ENCODE measurements around the gene RAB20. TPM values are rescaled to one million over a fixed set of nuclear protein-coding genes. Genes with fewer than 3 reads are reported as not detected.

Gene RAB20
- polyA plus RNA-seq, 1 donor from 2014 or later = not detected

GRCh38 chr13:110575322-110576069 is 14.0 kb upstream of the RAB20 start:
- Histone ChIP-seq H3K4me3 (ENCODE audit: low read length) (no peak overlapping the region), H3K9me3 (ENCODE audit: low read length) (no peaks in the 10 kb centered on the region), H4K20me1 (ENCODE audit: insufficient read depth) (no peaks in the 10 kb centered on the region), H3K4me2 (ENCODE audit: low read length) (no peak overlapping the region), H3K9me2 (ENCODE audit: insufficient read depth, low read length) (no peaks in the 10 kb centered on the region), H3K27me3 (ENCODE audit: insufficient read depth, low read depth, low read length) (no peaks in the 10 kb centered on the region), H3K9ac (ENCODE audit: low read length) (no peak overlapping the region), H3F3A (ENCODE audit: insufficient read depth, low read length, poor library complexity, severe bottlenecking) (no peaks in the 10 kb centered on the region), H3K79me2 (replicated peaks; ENCODE audit: insufficient read depth, low read length) (no peaks in the 10 kb centered on the region), H3K27ac (ENCODE audit: low read length) (no peak overlapping the region), H3K36me3 (ENCODE audit: insufficient read depth, low read length) (no peaks in the 10 kb centered on the region), H2AFZ (ENCODE audit: low read depth, low read length) (no peak overlapping the region)
- TF ChIP-seq TAF1 (IDR thresholded peaks at IDR 0.05; ENCODE audit: low read depth) = no peak

GRCh38 chr13:110574161-110574560 is 12.6 kb upstream of the RAB20 start:
- H3K27ac ChIP-seq (ENCODE audit: low read length) = no peak overlapping the region

More at GRCh38 chr13:110574161-110574560, 12.6 kb upstream of the RAB20 start:
- Histone ChIP-seq H3K4me2 (ENCODE audit: low read length) (no peak overlapping the region), H3K9ac (ENCODE audit: low read length) (no peak overlapping the region), H3K27me3 (ENCODE audit: insufficient read depth, low read depth, low read length) (no peaks in the 10 kb centered on the region), H3K4me3 (ENCODE audit: low read length) (no peak overlapping the region), H3K36me3 (ENCODE audit: insufficient read depth, low read length) (no peaks in the 10 kb centered on the region), H3K79me2 (replicated peaks; ENCODE audit: insufficient read depth, low read length) (no peaks in the 10 kb centered on the region), H4K20me1 (ENCODE audit: insufficient read depth) (no peaks in the 10 kb centered on the region), H2AFZ (ENCODE audit: low read depth, low read length) (no peak overlapping the region), H3K9me3 (ENCODE audit: low read length) (no peaks in the 10 kb centered on the region), H3K9me2 (ENCODE audit: insufficient read depth, low read length) (no peaks in the 10 kb centered on the region), H3F3A (ENCODE audit: insufficient read depth, low read length, poor library complexity, severe bottlenecking) (no peaks in the 10 kb centered on the region)
- TF ChIP-seq TAF1 (IDR thresholded peaks at IDR 0.05; ENCODE audit: low read depth) (no peak), EP300 (conservative IDR thresholded peaks at IDR 0.05; ENCODE audit: poor library complexity, severe bottlenecking) (no peak), RAD21 (conservative IDR thresholded peaks at IDR 0.05) (no peak), EZH2 (IDR thresholded peaks at IDR 0.05; ENCODE audit: borderline replicate concordance, insufficient read depth, low read length, poor library complexity, severe bottlenecking) (no peak), SMC3 (conservative IDR thresholded peaks at IDR 0.05; ENCODE audit: poor library complexity) (no peak), POLR2AphosphoS5 (IDR thresholded peaks at IDR 0.05) (no peak), MXI1 (conservative IDR thresholded peaks at IDR 0.05; ENCODE audit: poor library complexity, severe bottlenecking) (no peak)
- TF ChIP-seq, protein P1, sequence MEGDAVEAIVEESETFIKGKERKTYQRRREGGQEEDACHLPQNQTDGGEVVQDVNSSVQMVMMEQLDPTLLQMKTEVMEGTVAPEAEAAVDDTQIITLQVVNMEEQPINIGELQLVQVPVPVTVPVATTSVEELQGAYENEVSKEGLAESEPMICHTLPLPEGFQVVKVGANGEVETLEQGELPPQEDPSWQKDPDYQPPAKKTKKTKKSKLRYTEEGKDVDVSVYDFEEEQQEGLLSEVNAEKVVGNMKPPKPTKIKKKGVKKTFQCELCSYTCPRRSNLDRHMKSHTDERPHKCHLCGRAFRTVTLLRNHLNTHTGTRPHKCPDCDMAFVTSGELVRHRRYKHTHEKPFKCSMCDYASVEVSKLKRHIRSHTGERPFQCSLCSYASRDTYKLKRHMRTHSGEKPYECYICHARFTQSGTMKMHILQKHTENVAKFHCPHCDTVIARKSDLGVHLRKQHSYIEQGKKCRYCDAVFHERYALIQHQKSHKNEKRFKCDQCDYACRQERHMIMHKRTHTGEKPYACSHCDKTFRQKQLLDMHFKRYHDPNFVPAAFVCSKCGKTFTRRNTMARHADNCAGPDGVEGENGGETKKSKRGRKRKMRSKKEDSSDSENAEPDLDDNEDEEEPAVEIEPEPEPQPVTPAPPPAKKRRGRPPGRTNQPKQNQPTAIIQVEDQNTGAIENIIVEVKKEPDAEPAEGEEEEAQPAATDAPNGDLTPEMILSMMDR (IDR thresholded peaks at IDR 0.05; ENCODE audit: poor library complexity, severe bottlenecking) = no peak
- TF ChIP-seq, protein P2, sequence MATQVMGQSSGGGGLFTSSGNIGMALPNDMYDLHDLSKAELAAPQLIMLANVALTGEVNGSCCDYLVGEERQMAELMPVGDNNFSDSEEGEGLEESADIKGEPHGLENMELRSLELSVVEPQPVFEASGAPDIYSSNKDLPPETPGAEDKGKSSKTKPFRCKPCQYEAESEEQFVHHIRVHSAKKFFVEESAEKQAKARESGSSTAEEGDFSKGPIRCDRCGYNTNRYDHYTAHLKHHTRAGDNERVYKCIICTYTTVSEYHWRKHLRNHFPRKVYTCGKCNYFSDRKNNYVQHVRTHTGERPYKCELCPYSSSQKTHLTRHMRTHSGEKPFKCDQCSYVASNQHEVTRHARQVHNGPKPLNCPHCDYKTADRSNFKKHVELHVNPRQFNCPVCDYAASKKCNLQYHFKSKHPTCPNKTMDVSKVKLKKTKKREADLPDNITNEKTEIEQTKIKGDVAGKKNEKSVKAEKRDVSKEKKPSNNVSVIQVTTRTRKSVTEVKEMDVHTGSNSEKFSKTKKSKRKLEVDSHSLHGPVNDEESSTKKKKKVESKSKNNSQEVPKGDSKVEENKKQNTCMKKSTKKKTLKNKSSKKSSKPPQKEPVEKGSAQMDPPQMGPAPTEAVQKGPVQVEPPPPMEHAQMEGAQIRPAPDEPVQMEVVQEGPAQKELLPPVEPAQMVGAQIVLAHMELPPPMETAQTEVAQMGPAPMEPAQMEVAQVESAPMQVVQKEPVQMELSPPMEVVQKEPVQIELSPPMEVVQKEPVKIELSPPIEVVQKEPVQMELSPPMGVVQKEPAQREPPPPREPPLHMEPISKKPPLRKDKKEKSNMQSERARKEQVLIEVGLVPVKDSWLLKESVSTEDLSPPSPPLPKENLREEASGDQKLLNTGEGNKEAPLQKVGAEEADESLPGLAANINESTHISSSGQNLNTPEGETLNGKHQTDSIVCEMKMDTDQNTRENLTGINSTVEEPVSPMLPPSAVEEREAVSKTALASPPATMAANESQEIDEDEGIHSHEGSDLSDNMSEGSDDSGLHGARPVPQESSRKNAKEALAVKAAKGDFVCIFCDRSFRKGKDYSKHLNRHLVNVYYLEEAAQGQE (IDR thresholded peaks at IDR 0.05; ENCODE audit: borderline replicate concordance) = no peak
